GM12874 (cell line): ENCODE results near the gene LRRC4C.

Source experiments
- TF ChIP-seq, protein P1 (sequence below): IDR thresholded peaks from 2 replicates; pipeline ENCODE4 v1.5.1; 2011; ENCODE audit warnings: low read depth, mild to moderate bottlenecking, control low read depth, low read length, moderate library complexity; ENCODE audit not compliant: insufficient read depth

LRRC4C gene

GRCh38 chr11:41256041-41256440 lies 203.4 kb downstream of the LRRC4C start:
- TF ChIP-seq, protein P1, sequence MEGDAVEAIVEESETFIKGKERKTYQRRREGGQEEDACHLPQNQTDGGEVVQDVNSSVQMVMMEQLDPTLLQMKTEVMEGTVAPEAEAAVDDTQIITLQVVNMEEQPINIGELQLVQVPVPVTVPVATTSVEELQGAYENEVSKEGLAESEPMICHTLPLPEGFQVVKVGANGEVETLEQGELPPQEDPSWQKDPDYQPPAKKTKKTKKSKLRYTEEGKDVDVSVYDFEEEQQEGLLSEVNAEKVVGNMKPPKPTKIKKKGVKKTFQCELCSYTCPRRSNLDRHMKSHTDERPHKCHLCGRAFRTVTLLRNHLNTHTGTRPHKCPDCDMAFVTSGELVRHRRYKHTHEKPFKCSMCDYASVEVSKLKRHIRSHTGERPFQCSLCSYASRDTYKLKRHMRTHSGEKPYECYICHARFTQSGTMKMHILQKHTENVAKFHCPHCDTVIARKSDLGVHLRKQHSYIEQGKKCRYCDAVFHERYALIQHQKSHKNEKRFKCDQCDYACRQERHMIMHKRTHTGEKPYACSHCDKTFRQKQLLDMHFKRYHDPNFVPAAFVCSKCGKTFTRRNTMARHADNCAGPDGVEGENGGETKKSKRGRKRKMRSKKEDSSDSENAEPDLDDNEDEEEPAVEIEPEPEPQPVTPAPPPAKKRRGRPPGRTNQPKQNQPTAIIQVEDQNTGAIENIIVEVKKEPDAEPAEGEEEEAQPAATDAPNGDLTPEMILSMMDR: no peak

DNA sequence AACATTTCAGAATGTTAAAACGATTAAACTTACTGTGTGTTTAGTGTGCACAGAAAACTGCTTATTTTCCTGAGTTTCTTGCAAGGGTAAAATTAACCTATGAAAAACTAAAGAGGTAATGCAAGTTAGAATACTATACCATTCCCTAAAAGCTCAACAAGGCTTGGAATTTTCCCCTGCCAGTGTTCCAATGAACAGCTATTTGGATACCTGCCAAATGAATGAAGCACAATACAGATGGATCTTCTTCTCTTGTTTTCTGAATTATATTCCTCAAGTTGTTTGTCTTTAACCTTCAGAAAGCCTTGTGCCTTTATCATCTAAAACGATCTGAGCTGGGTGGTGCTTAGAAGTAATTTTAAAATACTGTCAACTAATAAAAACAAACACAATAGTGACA lies 204.5 kb downstream of the LRRC4C start:
- TF ChIP-seq, protein P1: no peak

DNA sequence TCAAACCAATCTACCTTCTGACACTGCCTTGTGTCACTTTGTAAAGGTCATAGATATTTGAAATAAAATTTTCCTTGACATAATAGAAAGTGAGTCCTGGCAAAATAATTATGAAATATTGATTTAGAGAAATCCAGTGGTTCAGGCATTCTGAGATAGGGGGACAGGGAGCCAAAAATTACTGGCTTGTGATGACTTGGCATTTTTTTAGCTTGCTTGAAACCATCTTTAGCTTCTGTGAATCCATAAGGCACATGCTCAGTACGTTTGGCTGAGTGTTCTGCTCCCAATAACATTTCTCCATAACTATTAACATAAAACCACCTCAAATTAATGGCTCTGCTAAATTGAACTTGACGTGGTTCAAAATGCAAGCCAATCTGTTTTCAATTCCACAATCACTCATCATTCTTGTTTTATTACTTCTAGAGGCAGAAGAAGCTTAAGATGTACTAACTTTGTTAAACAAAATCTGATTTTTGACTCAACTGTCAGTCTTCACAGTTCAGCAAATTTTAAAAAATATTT lies 209.0 kb downstream of the LRRC4C start:
- TF ChIP-seq, protein P1: no peak

DNA sequence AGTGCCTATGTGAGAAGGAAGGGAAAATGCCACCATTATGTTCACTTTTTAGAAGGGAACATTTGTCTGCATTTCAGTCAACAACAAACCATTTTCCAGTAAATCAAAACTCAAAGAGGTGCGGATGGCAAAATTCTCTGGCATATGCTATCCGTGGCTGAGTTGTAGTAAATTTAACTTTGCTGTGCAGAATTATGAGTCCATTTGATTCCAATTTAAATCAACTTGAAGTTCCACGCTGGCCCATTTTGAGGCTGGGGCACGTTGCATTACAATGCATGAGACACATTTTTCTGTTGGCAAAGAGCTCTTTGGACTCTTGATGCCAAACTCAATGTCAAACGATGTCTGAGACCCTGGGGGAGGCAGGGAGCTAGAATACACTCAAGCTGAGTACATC lies 211.8 kb downstream of the LRRC4C start:
- TF ChIP-seq, protein P1: no peak

DNA sequence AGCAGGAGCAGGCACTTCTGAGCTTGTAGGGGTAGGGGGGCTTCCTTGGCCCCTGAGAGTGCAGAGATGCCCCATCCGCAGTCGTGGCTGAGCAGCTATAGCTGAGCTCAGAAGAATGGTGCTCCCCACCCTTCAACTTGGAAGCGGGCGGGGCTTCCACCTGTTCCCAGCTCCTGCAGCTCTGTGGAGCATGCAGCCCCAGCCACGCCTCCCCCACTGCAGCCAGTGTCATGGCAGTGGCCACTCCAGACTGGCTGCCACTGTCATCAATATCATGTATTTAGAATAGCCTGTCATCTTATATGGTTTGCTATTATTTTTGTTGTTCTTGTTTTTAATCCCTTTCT lies 213.1 kb downstream of the LRRC4C start:
- TF ChIP-seq, protein P1: no peak

DNA sequence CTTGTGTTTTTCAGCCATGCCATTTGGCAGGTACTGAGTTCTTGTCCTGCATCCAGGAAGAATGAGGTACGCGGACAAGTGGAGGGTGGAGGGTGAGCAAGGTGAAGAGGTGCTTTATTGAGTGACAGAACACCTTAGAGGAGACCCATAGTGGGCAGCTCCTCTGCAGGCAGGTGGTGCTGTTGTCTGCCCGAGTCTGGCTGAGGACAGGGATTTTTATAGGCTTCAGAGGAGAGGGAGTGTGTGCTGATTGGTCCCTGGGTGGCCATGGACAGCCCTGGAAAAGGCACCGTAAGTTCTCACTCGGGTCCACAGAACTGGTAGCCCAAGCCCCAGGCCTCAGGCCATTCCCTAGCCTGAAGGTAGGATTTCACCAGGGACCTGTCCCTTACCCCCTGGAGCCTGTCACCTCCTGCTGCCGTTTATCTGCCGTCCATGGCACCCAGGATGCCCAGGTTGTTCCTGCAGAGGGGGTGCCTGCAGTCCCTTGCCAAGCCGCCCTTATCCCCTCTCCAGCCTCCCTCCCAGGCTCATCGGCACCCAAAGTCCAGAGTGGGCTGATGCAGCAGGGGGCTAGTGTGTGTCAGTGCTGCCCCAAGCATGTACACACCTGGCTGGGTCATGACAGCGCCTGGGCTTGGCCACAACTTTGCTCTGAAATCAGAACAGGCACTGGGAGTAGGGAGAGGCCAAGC lies 213.6 kb downstream of the LRRC4C start:
- TF ChIP-seq, protein P1: no peak

DNA sequence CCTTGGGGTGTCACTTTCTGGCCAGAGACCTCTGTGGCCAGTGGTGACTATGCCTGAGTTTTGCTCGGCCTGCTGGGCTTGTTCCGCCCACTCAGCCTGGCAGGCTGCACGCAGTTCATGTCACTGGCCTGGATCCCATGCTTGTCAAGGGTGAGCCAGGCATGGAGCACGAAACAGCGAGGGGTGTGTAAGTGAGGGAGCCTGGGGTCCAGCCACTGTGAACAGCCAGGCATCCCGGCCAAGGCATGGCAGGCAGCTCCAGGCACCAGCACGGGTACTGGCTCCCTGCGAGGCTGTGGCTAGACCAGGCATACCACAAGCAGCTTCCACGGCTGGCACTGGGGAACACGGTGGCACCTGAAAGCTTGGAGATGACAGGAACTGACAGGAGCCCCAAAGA lies 214.3 kb downstream of the LRRC4C start:
- TF ChIP-seq, protein P1: no peak
